Immature natural killer cell (primary cell): ENCODE data around the gene SMPX. TPM values are rescaled to one million over a fixed set of nuclear protein-coding genes. Genes with fewer than 3 reads are reported as not detected.

Experiments used
- DNase-seq, 3 donors: peaks; one replicate each; pipeline ENCODE4 v3.0.0; 2022; ENCODE audit warnings: mixed read lengths in 1 of 3
- H3K27ac Mint-ChIP-seq, 6 donors: one replicate each; pipeline ENCODE4 v1.8.0; 2020; ENCODE audit warnings: mixed read lengths in 6 of 6, mild to moderate bottlenecking in 5 of 6, inconsistent platforms in 4 of 6, moderate library complexity in 3 of 6
- H3K27me3 Mint-ChIP-seq, 3 donors: one replicate each; pipeline ENCODE4 v1.8.0; 2020 to 2021; ENCODE audit warnings: low read depth in 3 of 3, mild to moderate bottlenecking in 3 of 3, mixed read lengths in 3 of 3, moderate library complexity in 3 of 3, inconsistent platforms in 1 of 3
- H3K36me3 Mint-ChIP-seq, 3 donors: one replicate each; pipeline ENCODE4 v1.8.0; 2020; ENCODE audit warnings: mixed read lengths in 3 of 3, inconsistent platforms in 2 of 3, mild to moderate bottlenecking in 2 of 3
- H3K4me1 Mint-ChIP-seq, 2 donors: one replicate each; pipeline ENCODE4 v1.8.0; 2020; ENCODE audit warnings: inconsistent platforms in 2 of 2, mild to moderate bottlenecking in 2 of 2, mixed read lengths in 2 of 2, moderate library complexity in 1 of 2
- H3K4me3 Mint-ChIP-seq, 5 donors: one replicate each; pipeline ENCODE4 v1.8.0; 2020; ENCODE audit warnings: mild to moderate bottlenecking in 5 of 5, mixed read lengths in 5 of 5, inconsistent platforms in 3 of 5, moderate library complexity in 3 of 5
- H3K9me3 Mint-ChIP-seq, 6 donors: one replicate each; pipeline ENCODE4 v1.8.0; 2020; ENCODE audit warnings: mild to moderate bottlenecking in 6 of 6, mixed read lengths in 6 of 6, inconsistent platforms in 4 of 6, moderate library complexity in 3 of 6
- polyA plus RNA-seq, 3 donors: library from polyadenylated mRNA; unstranded; fragments of 300-500 nt; fragmentation: Illumina TruSeq; gene quantifications; one replicate each; pipeline ENCODE4 v1.2.3, GENCODE V29; 2021

Gene SMPX
- polyA plus RNA-seq, 3 donors from 2014 or later = not detected

DNA sequence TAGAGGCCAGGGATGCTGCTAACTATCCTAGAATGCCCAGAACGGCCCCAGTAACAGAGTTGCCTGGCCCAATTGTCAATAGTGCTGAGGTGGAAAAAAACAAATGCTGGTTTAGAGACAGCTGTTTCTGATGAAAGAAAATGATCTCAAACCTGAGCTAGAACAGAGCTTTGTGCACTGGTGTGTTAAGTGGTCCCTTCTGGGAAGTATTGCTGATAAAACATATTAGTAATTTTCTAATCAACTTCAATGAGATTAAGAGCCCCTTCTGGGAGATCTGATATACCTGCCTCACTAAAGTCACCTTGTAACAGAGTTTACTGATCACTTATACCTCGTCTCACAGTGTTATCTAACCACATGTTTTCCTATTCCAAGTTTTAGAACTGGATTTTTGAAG is 42.1 kb downstream of the SMPX start:
- Mint-ChIP-seq H3K9me3 (no peaks in the 10 kb centered on the region), H3K4me3 (no peak overlapping the region), H3K27ac (no peak overlapping the region), H3K4me1 (no peaks in the 10 kb centered on the region), H3K27me3 (peaks cover 0 to 6% (median 2%) of the 10 kb centered on the region in 3 donors), H3K36me3 (no peaks in the 10 kb centered on the region)
- no peak for DNase-seq

DNA sequence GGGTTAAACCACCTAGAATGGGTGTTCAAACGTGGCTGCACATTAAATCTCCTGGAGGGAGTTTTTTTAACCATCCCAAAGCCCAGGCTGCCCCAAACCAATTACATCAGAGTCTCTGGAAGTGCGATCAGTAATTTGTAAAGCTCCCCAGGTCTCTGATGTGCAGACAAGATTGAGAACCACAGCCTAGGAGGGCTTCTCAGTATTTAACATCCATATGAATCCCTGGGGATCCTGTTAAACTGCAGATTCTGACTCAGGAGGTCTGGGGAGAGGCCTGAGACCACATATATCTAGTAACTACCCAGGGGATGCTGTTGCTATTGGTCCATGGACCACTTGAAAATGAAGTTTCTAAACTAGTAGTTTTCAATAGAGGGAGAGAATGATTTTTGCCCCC is 42.6 kb downstream of the SMPX start:
- no peaks in the 10 kb centered on the region for H3K36me3 Mint-ChIP-seq
- H3K4me3 Mint-ChIP-seq = no peak overlapping the region
- H3K27ac Mint-ChIP-seq = no peak overlapping the region
- H3K9me3 Mint-ChIP-seq = no peaks in the 10 kb centered on the region
- H3K4me1 Mint-ChIP-seq = no peaks in the 10 kb centered on the region
- DNase-seq = no peak
- peaks cover 0 to 6% (median 2%) of the 10 kb centered on the region in 3 donors for H3K27me3 Mint-ChIP-seq

- H3K27me3 Mint-ChIP-seq = peaks cover 0 to 2% (median 0%) of the 10 kb centered on the region in 3 donors
- no peaks in the 10 kb centered on the region for H3K36me3 Mint-ChIP-seq
- H3K4me3 Mint-ChIP-seq = no peak overlapping the region
- H3K4me1 Mint-ChIP-seq = no peaks in the 10 kb centered on the region
- no peak overlapping the region for H3K27ac Mint-ChIP-seq
- peaks cover 0 to 3% (median 0%) of the 10 kb centered on the region in 6 donors for H3K9me3 Mint-ChIP-seq
- DNase-seq = no peak
Observed at GRCh38 chrX:21711848-21712197, 46.1 kb downstream of the SMPX start.

DNA sequence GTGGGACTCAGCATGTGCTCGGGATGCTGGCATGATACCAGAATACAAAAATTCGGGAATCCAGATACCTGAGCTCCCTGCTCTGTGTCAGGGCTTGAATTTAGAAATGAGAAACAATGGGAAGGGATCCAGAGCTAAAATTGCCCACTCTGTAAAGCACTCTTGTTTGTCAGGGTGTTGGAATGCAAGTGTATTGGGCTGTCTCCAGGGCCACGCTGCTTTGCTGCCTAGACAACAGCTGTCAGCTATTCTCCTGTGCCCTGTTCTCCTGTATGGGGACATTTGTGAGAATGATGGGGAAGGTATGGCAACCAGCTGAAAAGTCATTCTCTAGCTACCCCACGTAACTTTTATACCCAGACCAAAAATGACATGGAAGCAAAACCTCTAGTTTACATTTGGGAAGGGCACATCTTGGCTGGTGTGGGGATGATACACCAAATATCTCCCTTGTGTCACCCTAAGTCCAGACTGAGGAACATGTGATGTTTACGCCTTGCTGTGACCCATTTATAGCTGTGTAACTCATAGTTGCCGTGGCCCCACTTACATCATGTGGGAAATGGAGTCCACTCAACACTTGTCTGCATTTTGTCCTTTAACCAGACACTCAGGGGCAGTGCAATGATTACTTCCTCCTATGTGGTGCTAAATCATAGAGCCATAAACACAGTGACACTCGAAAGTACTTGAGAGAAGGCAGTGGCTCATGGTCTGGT is 46.6 kb downstream of the SMPX start:
- Mint-ChIP-seq H3K4me1 (no peaks in the 10 kb centered on the region), H3K27me3 (peaks cover 0 to 2% (median 0%) of the 10 kb centered on the region in 3 donors), H3K36me3 (no peaks in the 10 kb centered on the region), H3K27ac (no peak overlapping the region), H3K4me3 (no peak overlapping the region), H3K9me3 (peaks cover 0 to 3% (median 0%) of the 10 kb centered on the region in 6 donors)
- no peak for DNase-seq

DNA sequence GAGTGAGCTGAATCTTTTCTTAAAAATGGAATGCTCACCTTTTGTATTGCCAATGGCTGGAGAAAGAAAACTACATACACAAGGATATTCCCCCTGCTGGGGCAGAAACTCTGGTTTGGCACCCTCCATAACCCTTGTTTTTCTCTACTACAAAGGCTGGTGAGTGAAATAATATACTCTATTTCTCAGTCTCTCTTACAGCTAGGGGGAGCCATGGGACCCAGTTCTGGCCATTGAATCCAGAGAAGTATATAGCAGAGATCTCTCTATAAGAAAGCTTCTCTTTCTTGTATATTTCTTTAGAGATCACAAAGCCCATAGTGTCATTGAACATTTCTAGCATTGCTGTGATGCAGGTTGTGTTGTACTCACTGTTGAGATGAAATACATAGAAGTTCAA is 49.8 kb downstream of the SMPX start:
- DNase-seq = no peak
- H3K9me3 Mint-ChIP-seq = peaks cover 0 to 3% (median 0%) of the 10 kb centered on the region in 6 donors
- no peak overlapping the region for H3K4me3 Mint-ChIP-seq

GRCh38 chrX:21705225-21705624 is 52.7 kb downstream of the SMPX start:
- peaks cover 0 to 5% (median 0%) of the 10 kb centered on the region in 6 donors for H3K9me3 Mint-ChIP-seq

More for the DNA sequence above, 49.8 kb downstream of the SMPX start:
- Mint-ChIP-seq H3K27me3 (peaks cover 0 to 2% (median 0%) of the 10 kb centered on the region in 3 donors), H3K27ac (no peak overlapping the region), H3K4me1 (no peaks in the 10 kb centered on the region), H3K36me3 (no peaks in the 10 kb centered on the region)

GRCh38 chrX:21702725-21703124 is 55.2 kb downstream of the SMPX start:
- Mint-ChIP-seq H3K9me3 (peaks cover 0 to 2% (median 0%) of the 10 kb centered on the region in 6 donors), H3K4me3 (no peak overlapping the region), H3K27ac (no peak overlapping the region), H3K4me1 (no peaks in the 10 kb centered on the region), H3K36me3 (no peaks in the 10 kb centered on the region), H3K27me3 (peaks cover 0 to 5% (median 0%) of the 10 kb centered on the region in 3 donors)
- no peak for DNase-seq

More at GRCh38 chrX:21705225-21705624, 52.7 kb downstream of the SMPX start:
- Mint-ChIP-seq H3K36me3 (no peaks in the 10 kb centered on the region), H3K27me3 (peaks cover 0 to 5% (median 1%) of the 10 kb centered on the region in 3 donors), H3K4me1 (no peaks in the 10 kb centered on the region), H3K27ac (no peak overlapping the region), H3K4me3 (no peak overlapping the region)
- no peak for DNase-seq

DNA sequence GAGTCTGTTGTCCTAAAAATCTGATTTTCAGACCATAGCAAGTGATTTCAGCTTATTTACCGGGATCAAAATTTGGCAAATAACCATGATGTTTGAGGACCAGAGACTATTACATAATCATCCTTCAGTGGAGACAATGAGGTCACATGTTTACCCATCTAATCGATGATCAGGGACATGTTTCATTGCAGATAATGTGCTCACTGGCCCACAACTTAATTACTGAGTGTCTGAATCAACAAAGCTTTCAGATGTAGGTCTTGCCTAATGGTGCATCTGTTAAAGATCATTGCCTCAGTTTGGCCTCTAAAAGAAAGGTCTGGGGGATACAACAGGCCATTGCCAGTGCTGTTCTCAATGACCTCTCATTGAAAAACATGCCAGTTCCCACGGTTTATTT is 56.9 kb downstream of the SMPX start:
- H3K4me1 Mint-ChIP-seq = no peaks in the 10 kb centered on the region
- H3K9me3 Mint-ChIP-seq = peaks cover 0 to 2% (median 0%) of the 10 kb centered on the region in 6 donors
- H3K36me3 Mint-ChIP-seq = no peaks in the 10 kb centered on the region
- no peak overlapping the region for H3K27ac Mint-ChIP-seq
- H3K4me3 Mint-ChIP-seq = no peak overlapping the region
- no peak for DNase-seq
- H3K27me3 Mint-ChIP-seq = peaks cover 0 to 5% (median 0%) of the 10 kb centered on the region in 3 donors

DNA sequence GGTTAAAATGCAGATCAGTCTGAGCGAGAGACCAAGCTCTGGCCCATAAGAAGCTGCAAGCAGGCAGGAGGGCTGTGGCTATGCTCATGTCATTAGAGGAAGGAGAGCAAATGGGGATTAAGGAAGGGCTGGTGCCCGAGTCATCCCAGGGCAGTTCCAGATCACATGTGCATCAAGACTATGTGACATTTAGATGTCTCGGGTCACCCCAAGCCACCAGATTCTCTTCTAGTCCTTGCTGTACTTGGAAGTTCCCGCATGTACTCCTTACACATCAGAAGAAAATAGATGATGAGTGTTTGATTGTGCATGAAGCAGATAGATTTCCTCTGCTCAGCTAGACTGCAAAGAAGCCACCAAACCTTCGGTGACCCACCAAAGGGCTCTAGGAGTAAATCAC is 57.6 kb downstream of the SMPX start:
- Mint-ChIP-seq H3K9me3 (peaks cover 0 to 2% (median 0%) of the 10 kb centered on the region in 6 donors), H3K4me1 (no peaks in the 10 kb centered on the region), H3K27ac (no peak overlapping the region), H3K27me3 (peaks cover 0 to 5% (median 0%) of the 10 kb centered on the region in 3 donors), H3K4me3 (no peak overlapping the region), H3K36me3 (no peaks in the 10 kb centered on the region)
- no peak for DNase-seq

DNA sequence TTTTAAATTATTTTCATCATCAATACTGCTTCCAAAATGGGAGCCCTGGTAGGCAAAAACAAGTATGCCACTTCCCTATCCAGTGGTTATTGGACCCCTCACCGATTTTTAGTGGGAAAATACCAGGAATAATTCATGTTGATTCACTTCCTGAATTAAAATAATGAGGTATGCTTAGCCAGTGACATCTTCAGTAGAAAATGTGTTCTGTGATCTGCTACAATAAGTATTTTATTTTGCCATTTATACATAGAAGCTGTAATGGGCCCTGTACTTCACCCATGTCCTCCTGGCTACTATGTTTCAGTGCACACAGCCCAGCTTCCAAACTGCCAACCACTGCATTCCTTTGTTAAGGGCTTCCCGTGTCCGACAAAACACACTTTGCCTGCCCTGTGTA is 58.8 kb downstream of the SMPX start:
- H3K36me3 Mint-ChIP-seq = no peaks in the 10 kb centered on the region
- H3K4me3 Mint-ChIP-seq = no peak overlapping the region
- peaks cover 0 to 2% (median 0%) of the 10 kb centered on the region in 6 donors for H3K9me3 Mint-ChIP-seq
- H3K27ac Mint-ChIP-seq = no peak overlapping the region
- H3K27me3 Mint-ChIP-seq = peaks cover 0 to 5% (median 0%) of the 10 kb centered on the region in 3 donors
- no peak for DNase-seq
- no peaks in the 10 kb centered on the region for H3K4me1 Mint-ChIP-seq

DNA sequence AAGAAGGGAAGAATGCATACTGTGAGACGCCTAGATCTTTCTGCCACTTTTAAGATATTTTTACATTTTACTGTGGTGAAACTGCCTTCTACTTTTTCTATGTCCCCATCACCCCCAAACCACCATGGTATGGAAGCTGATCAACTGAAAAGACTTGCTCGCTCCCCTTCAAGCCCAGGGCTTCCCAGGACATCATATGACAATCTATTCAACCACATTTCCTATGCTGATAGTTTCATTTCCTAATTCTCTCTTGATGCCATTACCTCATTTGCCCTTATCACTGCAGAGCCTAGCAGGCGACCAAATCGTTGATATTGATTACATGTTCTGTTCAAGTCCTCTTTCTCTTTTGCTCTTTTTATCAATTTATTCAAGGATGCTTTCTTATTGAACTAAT is 59.6 kb downstream of the SMPX start:
- no peak for DNase-seq
- peaks cover 0 to 5% (median 0%) of the 10 kb centered on the region in 3 donors for H3K27me3 Mint-ChIP-seq
- H3K4me3 Mint-ChIP-seq = no peak overlapping the region
- H3K27ac Mint-ChIP-seq = no peak overlapping the region
- no peaks in the 10 kb centered on the region for H3K4me1 Mint-ChIP-seq
- peaks cover 0 to 2% (median 0%) of the 10 kb centered on the region in 6 donors for H3K9me3 Mint-ChIP-seq
- H3K36me3 Mint-ChIP-seq = no peaks in the 10 kb centered on the region

GRCh38 chrX:21691512-21692018 is 66.4 kb downstream of the SMPX start:
- no peaks in the 10 kb centered on the region for H3K36me3 Mint-ChIP-seq
- no peaks in the 10 kb centered on the region for H3K9me3 Mint-ChIP-seq
- H3K27me3 Mint-ChIP-seq = peaks cover 0 to 3% (median 1%) of the 10 kb centered on the region in 3 donors
- H3K4me1 Mint-ChIP-seq = no peaks in the 10 kb centered on the region
- no peak for DNase-seq
- no peak overlapping the region for H3K4me3 Mint-ChIP-seq
- H3K27ac Mint-ChIP-seq = no peak overlapping the region

DNA sequence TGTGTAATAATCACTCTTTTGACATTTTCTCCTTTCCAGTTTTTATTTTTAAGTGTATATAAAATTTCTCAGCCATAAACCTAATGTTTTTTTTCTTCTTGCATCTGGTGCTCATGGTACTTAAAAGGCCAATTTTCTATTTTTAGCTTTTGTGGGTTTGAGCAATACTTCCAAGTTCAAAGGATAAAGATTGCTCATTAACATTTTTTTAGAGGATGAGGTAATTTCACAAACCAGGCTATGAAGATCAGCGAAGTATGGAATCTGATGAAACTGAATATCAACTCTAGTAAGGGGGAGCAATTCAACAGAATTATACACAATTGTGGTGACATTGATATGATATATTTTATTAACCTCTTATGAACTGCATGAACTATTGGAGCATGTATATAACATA is 74.0 kb downstream of the SMPX start:
- Mint-ChIP-seq H3K4me1 (no peaks in the 10 kb centered on the region), H3K36me3 (no peaks in the 10 kb centered on the region), H3K9me3 (no peaks in the 10 kb centered on the region), H3K27me3 (peaks cover 0 to 5% (median 4%) of the 10 kb centered on the region in 3 donors), H3K27ac (no peak overlapping the region), H3K4me3 (no peak overlapping the region)
- DNase-seq = no peak

- H3K4me1 Mint-ChIP-seq = no peaks in the 10 kb centered on the region
- no peak overlapping the region for H3K27ac Mint-ChIP-seq
- no peaks in the 10 kb centered on the region for H3K36me3 Mint-ChIP-seq
- no peak overlapping the region for H3K4me3 Mint-ChIP-seq
- no peaks in the 10 kb centered on the region for H3K9me3 Mint-ChIP-seq
- DNase-seq = no peak
- peaks cover 3 to 4% (median 3%) of the 10 kb centered on the region in 3 donors for H3K27me3 Mint-ChIP-seq
Observed at GRCh38 chrX:21678048-21678612, 79.8 kb downstream of the SMPX start.
